ENCODE data around the gene ZNF394. TPM values are rescaled to one million over a fixed set of nuclear protein-coding genes. Genes with fewer than 3 reads are reported as not detected.
"Not testable (repeated sequence)": the region's sequence is repeated elsewhere in the genome, so short reads cannot be mapped to it uniquely, and the experiment has no call there.

ZNF394 gene
- total RNA-seq, 2 donors from 2014 or later: 10.8 to 20.2 TPM

- Histone ChIP-seq H3K36me3 (peaks cover 29% of the 10 kb centered on the region), H3K4me3 (no peak overlapping the region), H3K9me3 (no peaks in the 10 kb centered on the region), H3K4me1 (no peaks in the 10 kb centered on the region), H3K27ac (no peak overlapping the region), H3K27me3 (no peaks in the 10 kb centered on the region)
- no peak for TF ChIP-seq CTCF (IDR thresholded peaks at IDR 0.05)
- no peak for DNase-seq (ENCODE audit: low spot score)
Measured at GRCh38 chr7:99521399-99521798, 21.3 kb upstream of the ZNF394 start.

- H3K9me3 ChIP-seq: no peaks in the 10 kb centered on the region
- TF ChIP-seq CTCF (IDR thresholded peaks at IDR 0.05): no peak
- peaks cover 27% of the 10 kb centered on the region for H3K36me3 ChIP-seq
- H3K4me3 ChIP-seq: no peak overlapping the region
- no peaks in the 10 kb centered on the region for H3K27me3 ChIP-seq
- H3K27ac ChIP-seq: no peak overlapping the region
- no peak for DNase-seq (ENCODE audit: low spot score)
- no peaks in the 10 kb centered on the region for H3K4me1 ChIP-seq
Measured at GRCh38 chr7:99514050-99514449, 14.0 kb upstream of the ZNF394 start.

- Histone ChIP-seq H3K36me3 (no peaks in the 10 kb centered on the region), H3K27ac (peak overlapping the region; percentile 94), H3K27me3 (no peaks in the 10 kb centered on the region), H3K9me3 (no peaks in the 10 kb centered on the region), H3K4me1 (peaks cover 0 to 35% of the 10 kb centered on the region in 2 donors), H3K4me3 (peak overlapping the region; percentile 71 to 83)
- no peak for DNase-seq (ENCODE audit: low spot score)
- TF ChIP-seq CTCF (IDR thresholded peaks at IDR 0.05): no peak
Measured at GRCh38 chr7:99505324-99505662, 5.2 kb upstream of the ZNF394 start.

- Histone ChIP-seq H3K4me1 (peaks cover 0 to 35% of the 10 kb centered on the region in 2 donors), H3K27ac (peak within 1 kb of the TSS; percentile 94), H3K9me3 (no peaks in the 10 kb centered on the region), H3K36me3 (no peaks in the 10 kb centered on the region), H3K27me3 (no peaks in the 10 kb centered on the region), H3K4me3 (peak within 1 kb of the TSS; percentile 71 to 83)
- peak; percentile 99 for DNase-seq (ENCODE audit: low spot score)
- no peak for TF ChIP-seq CTCF (IDR thresholded peaks at IDR 0.05)
Measured at GRCh38 chr7:99504603-99505323, 4.7 kb upstream of the ZNF394 start, which contains the start of gene ZKSCAN5. Gene ZKSCAN5 (plus strand): TSS chr7:99504662. CDS start chr7:99506045, 1,383 bp downstream.

- peak overlapping the region; percentile 71 to 83 for H3K4me3 ChIP-seq
- no peak for DNase-seq (ENCODE audit: low spot score)
- H3K9me3 ChIP-seq: no peaks in the 10 kb centered on the region
- peaks cover 0 to 35% of the 10 kb centered on the region in 2 donors for H3K4me1 ChIP-seq
- no peak for TF ChIP-seq CTCF (IDR thresholded peaks at IDR 0.05)
- H3K27ac ChIP-seq: peak overlapping the region; percentile 94
- no peaks in the 10 kb centered on the region for H3K27me3 ChIP-seq
- H3K36me3 ChIP-seq: no peaks in the 10 kb centered on the region
Measured at GRCh38 chr7:99504281-99504602, 4.2 kb upstream of the ZNF394 start.

GRCh38 chr7:99501236-99501635 is 1.2 kb upstream of the ZNF394 start:
- not testable (repeated sequence) for H3K27me3 ChIP-seq; DNase-seq (ENCODE audit: low spot score); H3K4me3 ChIP-seq; H3K9me3 ChIP-seq; H3K27ac ChIP-seq
- Histone ChIP-seq H3K4me1 (peaks cover 0 to 36% of the 10 kb centered on the region in 2 donors), H3K36me3 (peaks cover 21% of the 10 kb centered on the region)

All from right atrium auricular region (tissue), 2 donors.